ENCODE data around the gene YBX1. TPM values are rescaled to one million over a fixed set of nuclear protein-coding genes. Genes with fewer than 3 reads are reported as not detected.

Gene YBX1
- total RNA-seq, 2 experiments from 2014 or later = 731 to 790 TPM

GRCh38 chr1:42731585-42731984 lies 49.4 kb downstream of the YBX1 start:
- Mint-ChIP-seq H3K27me3 (no peaks in the 10 kb centered on the region), H3K36me3 (no peaks in the 10 kb centered on the region), H3K4me3 (no peak overlapping the region), H3K27ac (no peak overlapping the region), H3K9me3 (ENCODE audit: low read depth) (no peaks in the 10 kb centered on the region), H3K4me1 (no peaks in the 10 kb centered on the region)
- ATAC-seq (no peak), DNase-seq (peak; percentile 4)
- CTCF ChIA-PET = no interaction called here

GRCh38 chr1:42732126-42732680 lies 50.0 kb downstream of the YBX1 start:
- Mint-ChIP-seq H3K9me3 (ENCODE audit: low read depth) (no peaks in the 10 kb centered on the region), H3K27ac (no peak overlapping the region), H3K27me3 (no peaks in the 10 kb centered on the region), H3K4me1 (peaks cover 5% of the 10 kb centered on the region), H3K4me3 (no peak overlapping the region), H3K36me3 (no peaks in the 10 kb centered on the region)
- DNase-seq (peak; percentile 36), ATAC-seq (no peak)
- CTCF ChIA-PET = no interaction called here

GRCh38 chr1:42733415-42734200 lies 51.4 kb downstream of the YBX1 start:
- Mint-ChIP-seq H3K27ac (no peak overlapping the region), H3K27me3 (no peaks in the 10 kb centered on the region), H3K36me3 (no peaks in the 10 kb centered on the region), H3K4me3 (no peak overlapping the region), H3K4me1 (peaks cover 8% of the 10 kb centered on the region), H3K9me3 (ENCODE audit: low read depth) (no peaks in the 10 kb centered on the region)
- CTCF ChIA-PET = interaction anchor here (0.9 kb wide), 1 partner anchor 14 kb away, joined by 3 read pairs; no protein-coding TSS in a partner anchor
- ATAC-seq (no peak), DNase-seq (no peak)

- no peaks in the 10 kb centered on the region for H3K9me3 Mint-ChIP-seq (ENCODE audit: low read depth)
- H3K27me3 Mint-ChIP-seq = no peaks in the 10 kb centered on the region
- CTCF ChIA-PET = interaction anchor here (0.9 kb wide), 1 partner anchor 13 kb away, joined by 3 read pairs; no protein-coding TSS in a partner anchor
- no peak for DNase-seq
- H3K36me3 Mint-ChIP-seq = no peaks in the 10 kb centered on the region
- H3K4me1 Mint-ChIP-seq = peaks cover 8% of the 10 kb centered on the region
- no peak overlapping the region for H3K27ac Mint-ChIP-seq
- H3K4me3 Mint-ChIP-seq = no peak overlapping the region
- no peak for ATAC-seq
Measured at GRCh38 chr1:42734201-42735035, 52.2 kb downstream of the YBX1 start.

GRCh38 chr1:42735056-42735455 lies 52.8 kb downstream of the YBX1 start:
- CTCF ChIA-PET = no interaction called here
- ATAC-seq = no peak
- H3K36me3 Mint-ChIP-seq = no peaks in the 10 kb centered on the region

GRCh38 chr1:42735477-42736105 lies 53.4 kb downstream of the YBX1 start:
- ATAC-seq (no peak), DNase-seq (no peak)
- Mint-ChIP-seq H3K9me3 (ENCODE audit: low read depth) (no peaks in the 10 kb centered on the region), H3K36me3 (no peaks in the 10 kb centered on the region), H3K4me3 (no peak overlapping the region), H3K27me3 (no peaks in the 10 kb centered on the region), H3K27ac (no peak overlapping the region), H3K4me1 (peaks cover 8% of the 10 kb centered on the region)
- CTCF ChIA-PET = interaction anchor here (0.8 kb wide), 1 partner anchor 391 kb away, joined by 3 read pairs; no protein-coding TSS in a partner anchor

More at GRCh38 chr1:42735056-42735455, 52.8 kb downstream of the YBX1 start:
- Mint-ChIP-seq H3K27ac (no peak overlapping the region), H3K4me1 (peaks cover 8% of the 10 kb centered on the region), H3K4me3 (no peak overlapping the region), H3K9me3 (ENCODE audit: low read depth) (no peaks in the 10 kb centered on the region), H3K27me3 (no peaks in the 10 kb centered on the region)
- no peak for DNase-seq

- H3K4me1 Mint-ChIP-seq = peaks cover 8% of the 10 kb centered on the region
- DNase-seq (no peak), ATAC-seq (peak; percentile 41)
- CTCF ChIA-PET = interaction anchor here (0.8 kb wide), 1 partner anchor 392 kb away, joined by 3 read pairs; no protein-coding TSS in a partner anchor
- H3K9me3 Mint-ChIP-seq (ENCODE audit: low read depth) = no peaks in the 10 kb centered on the region
- H3K27ac Mint-ChIP-seq = no peak overlapping the region
- H3K27me3 Mint-ChIP-seq = no peaks in the 10 kb centered on the region
- H3K36me3 Mint-ChIP-seq = no peaks in the 10 kb centered on the region
- no peak overlapping the region for H3K4me3 Mint-ChIP-seq
Measured at GRCh38 chr1:42736152-42736551, 53.9 kb downstream of the YBX1 start.

- Mint-ChIP-seq H3K36me3 (no peaks in the 10 kb centered on the region), H3K4me1 (peaks cover 8% of the 10 kb centered on the region), H3K9me3 (ENCODE audit: low read depth) (no peaks in the 10 kb centered on the region), H3K4me3 (no peak overlapping the region), H3K27me3 (no peaks in the 10 kb centered on the region), H3K27ac (no peak overlapping the region)
- DNase-seq = no peak
- CTCF ChIA-PET = interaction anchor here (0.8 kb wide), 1 partner anchor 393 kb away, joined by 3 read pairs; no protein-coding TSS in a partner anchor
- ATAC-seq = no peak
Measured at GRCh38 chr1:42736571-42737200, 54.5 kb downstream of the YBX1 start.

GRCh38 chr1:42737257-42737656 lies 55.0 kb downstream of the YBX1 start:
- no peak overlapping the region for H3K4me3 Mint-ChIP-seq
- no peak for DNase-seq
- H3K27ac Mint-ChIP-seq = no peak overlapping the region
- H3K9me3 Mint-ChIP-seq (ENCODE audit: low read depth) = no peaks in the 10 kb centered on the region
- no peaks in the 10 kb centered on the region for H3K27me3 Mint-ChIP-seq
- ATAC-seq = peak; percentile 35
- no peaks in the 10 kb centered on the region for H3K36me3 Mint-ChIP-seq
- CTCF ChIA-PET = interaction anchor here (0.7 kb wide), 1 partner anchor 53 kb away, joined by 4 read pairs; no protein-coding TSS in a partner anchor
- H3K4me1 Mint-ChIP-seq = peaks cover 8% of the 10 kb centered on the region

GRCh38 chr1:42737986-42738677 lies 55.9 kb downstream of the YBX1 start:
- CTCF ChIA-PET = no interaction called here
- ATAC-seq = no peak
- no peak overlapping the region for H3K27ac Mint-ChIP-seq
- no peaks in the 10 kb centered on the region for H3K9me3 Mint-ChIP-seq (ENCODE audit: low read depth)
- no peak for DNase-seq
- no peaks in the 10 kb centered on the region for H3K36me3 Mint-ChIP-seq
- H3K27me3 Mint-ChIP-seq = no peaks in the 10 kb centered on the region
- H3K4me1 Mint-ChIP-seq = peaks cover 8% of the 10 kb centered on the region
- no peak overlapping the region for H3K4me3 Mint-ChIP-seq

GRCh38 chr1:42738678-42739226 lies 56.5 kb downstream of the YBX1 start:
- DNase-seq (no peak), ATAC-seq (no peak)
- Mint-ChIP-seq H3K4me1 (peaks cover 8% of the 10 kb centered on the region), H3K36me3 (no peaks in the 10 kb centered on the region), H3K27me3 (no peaks in the 10 kb centered on the region), H3K9me3 (ENCODE audit: low read depth) (no peaks in the 10 kb centered on the region), H3K27ac (no peak overlapping the region), H3K4me3 (no peak overlapping the region)
- CTCF ChIA-PET = no interaction called here

Data from activated CD8-positive, alpha-beta memory T cell treated with anti-CD3 and anti-CD28 coated beads, Interleukin-2, amount 10 ng/mL, durations not matched to agents 7 days and 5 days (primary cell).